22Rv1 (cell line): ENCODE data around the gene PPM1J.
A peak's percentile ranks its signal among the peaks of the same experiment; 100 is the strongest.

Experiments
- ZFX ChIP-seq: fragments of 450-650 bp; IDR thresholded peaks from 2 replicates; pipeline ENCODE4 v1.6.1; 2017; ENCODE audit warnings: antibody characterized with exemption, borderline replicate concordance
- TF ChIP-seq, protein P1 (sequence below): fragments of 450-650 bp; IDR thresholded peaks from 2 replicates; pipeline ENCODE4 v1.5.1; 2017; ENCODE audit warnings: mild to moderate bottlenecking

DNA sequence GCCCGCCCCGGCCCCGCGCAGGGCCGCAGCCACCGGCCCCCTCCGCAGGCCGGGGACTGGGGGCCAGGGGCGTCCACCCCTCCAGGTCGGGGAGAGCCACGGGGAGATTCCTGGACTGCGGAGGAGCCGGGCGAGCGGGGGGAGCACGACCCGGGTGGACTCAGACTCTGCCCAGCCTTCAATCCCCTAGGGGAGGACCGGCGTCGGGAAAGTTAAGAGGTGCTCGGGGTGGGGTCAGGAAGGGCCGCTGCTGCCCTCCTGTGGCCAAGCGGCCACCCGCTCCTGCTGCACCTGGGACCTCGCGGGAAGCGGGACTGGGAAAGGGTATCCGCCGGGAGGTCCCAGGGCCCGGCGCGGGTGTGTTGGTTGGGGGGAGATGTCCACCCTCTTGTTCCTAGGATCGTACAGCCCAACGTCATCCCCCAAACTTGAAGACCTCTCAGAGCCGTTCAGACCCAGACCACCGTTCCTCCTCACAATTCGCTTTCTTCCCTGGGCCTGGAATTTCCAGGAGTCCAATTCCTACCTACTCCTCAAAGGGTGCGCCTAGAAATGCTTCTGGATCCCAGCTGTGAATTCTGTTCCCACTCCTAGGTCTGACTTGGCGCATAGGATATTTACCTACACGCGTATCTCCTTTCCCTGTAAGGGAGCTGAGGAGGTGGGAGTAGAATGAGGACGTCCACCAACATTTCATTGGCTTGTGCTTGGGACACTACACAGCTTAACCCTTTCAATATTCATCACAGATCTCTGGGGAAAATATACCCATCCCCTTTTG, 7.7 kb downstream of the PPM1J start:
- TF ChIP-seq, protein P1, sequence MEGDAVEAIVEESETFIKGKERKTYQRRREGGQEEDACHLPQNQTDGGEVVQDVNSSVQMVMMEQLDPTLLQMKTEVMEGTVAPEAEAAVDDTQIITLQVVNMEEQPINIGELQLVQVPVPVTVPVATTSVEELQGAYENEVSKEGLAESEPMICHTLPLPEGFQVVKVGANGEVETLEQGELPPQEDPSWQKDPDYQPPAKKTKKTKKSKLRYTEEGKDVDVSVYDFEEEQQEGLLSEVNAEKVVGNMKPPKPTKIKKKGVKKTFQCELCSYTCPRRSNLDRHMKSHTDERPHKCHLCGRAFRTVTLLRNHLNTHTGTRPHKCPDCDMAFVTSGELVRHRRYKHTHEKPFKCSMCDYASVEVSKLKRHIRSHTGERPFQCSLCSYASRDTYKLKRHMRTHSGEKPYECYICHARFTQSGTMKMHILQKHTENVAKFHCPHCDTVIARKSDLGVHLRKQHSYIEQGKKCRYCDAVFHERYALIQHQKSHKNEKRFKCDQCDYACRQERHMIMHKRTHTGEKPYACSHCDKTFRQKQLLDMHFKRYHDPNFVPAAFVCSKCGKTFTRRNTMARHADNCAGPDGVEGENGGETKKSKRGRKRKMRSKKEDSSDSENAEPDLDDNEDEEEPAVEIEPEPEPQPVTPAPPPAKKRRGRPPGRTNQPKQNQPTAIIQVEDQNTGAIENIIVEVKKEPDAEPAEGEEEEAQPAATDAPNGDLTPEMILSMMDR = peak; percentile 94
- no peak for TF ChIP-seq ZFX
